LNCaP clone FGC (cell line): ENCODE results near the gene UFSP1.

Source experiments
- DNase-seq: peaks from one replicate; pipeline ENCODE4 v3.0.0-alpha.2; 2011; ENCODE audit warnings: low read depth
- H3K4me3 ChIP-seq: 2 replicates; pipeline ENCODE4 v1.5.1; 2011; ENCODE audit warnings: mild to moderate bottlenecking, low read depth, low read length, control low read depth
- TF ChIP-seq, protein P1 (sequence below): IDR thresholded peaks from 2 replicates; pipeline ENCODE4 v1.5.1; 2012; ENCODE audit warnings: mild to moderate bottlenecking; ENCODE audit not compliant: control insufficient read depth, insufficient read depth; ENCODE audit errors: extremely low read depth

The UFSP1 gene

DNA sequence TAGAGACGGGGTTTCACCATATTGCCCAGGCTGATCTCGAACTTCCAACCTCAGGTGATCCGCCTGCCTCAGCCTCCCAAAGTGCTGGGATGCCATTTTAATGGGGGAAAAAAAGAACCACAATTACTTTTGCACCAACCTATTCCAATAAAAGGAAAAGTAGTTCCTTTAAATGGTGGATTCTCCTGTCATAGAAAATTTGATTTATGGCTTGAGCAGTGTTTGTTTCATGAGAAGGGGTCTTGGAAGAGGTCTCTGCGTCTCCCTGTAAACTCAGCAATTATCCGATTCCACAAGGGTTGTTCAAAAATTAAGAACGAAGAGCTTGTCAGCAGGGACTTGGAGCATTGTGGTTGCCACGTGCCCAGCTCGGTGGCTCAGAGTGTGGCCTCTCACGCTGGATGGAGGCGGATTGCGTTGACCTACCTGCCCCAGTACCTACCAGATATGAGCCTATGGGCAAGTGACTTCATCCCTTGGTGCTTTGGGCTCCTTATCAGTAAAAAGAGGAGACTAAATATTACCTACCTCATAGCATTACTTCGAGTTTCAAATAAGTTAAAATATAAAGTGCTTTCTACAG, 25.2 kb downstream of the UFSP1 start:
- TF ChIP-seq, protein P1, sequence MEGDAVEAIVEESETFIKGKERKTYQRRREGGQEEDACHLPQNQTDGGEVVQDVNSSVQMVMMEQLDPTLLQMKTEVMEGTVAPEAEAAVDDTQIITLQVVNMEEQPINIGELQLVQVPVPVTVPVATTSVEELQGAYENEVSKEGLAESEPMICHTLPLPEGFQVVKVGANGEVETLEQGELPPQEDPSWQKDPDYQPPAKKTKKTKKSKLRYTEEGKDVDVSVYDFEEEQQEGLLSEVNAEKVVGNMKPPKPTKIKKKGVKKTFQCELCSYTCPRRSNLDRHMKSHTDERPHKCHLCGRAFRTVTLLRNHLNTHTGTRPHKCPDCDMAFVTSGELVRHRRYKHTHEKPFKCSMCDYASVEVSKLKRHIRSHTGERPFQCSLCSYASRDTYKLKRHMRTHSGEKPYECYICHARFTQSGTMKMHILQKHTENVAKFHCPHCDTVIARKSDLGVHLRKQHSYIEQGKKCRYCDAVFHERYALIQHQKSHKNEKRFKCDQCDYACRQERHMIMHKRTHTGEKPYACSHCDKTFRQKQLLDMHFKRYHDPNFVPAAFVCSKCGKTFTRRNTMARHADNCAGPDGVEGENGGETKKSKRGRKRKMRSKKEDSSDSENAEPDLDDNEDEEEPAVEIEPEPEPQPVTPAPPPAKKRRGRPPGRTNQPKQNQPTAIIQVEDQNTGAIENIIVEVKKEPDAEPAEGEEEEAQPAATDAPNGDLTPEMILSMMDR: no peak
- no peak for DNase-seq
- H3K4me3 ChIP-seq: no peak overlapping the region

GRCh38 chr7:100863406-100863950, 26.0 kb downstream of the UFSP1 start:
- DNase-seq: peak; percentile 17
- H3K4me3 ChIP-seq: no peak overlapping the region
- TF ChIP-seq, protein P1: no peak

GRCh38 chr7:100861616-100861985, 27.9 kb downstream of the UFSP1 start:
- TF ChIP-seq, protein P1: no peak
- DNase-seq: no peak
- no peak overlapping the region for H3K4me3 ChIP-seq

- TF ChIP-seq, protein P1: no peak
- no peak overlapping the region for H3K4me3 ChIP-seq
- DNase-seq: no peak
Observed at GRCh38 chr7:100860702-100861615, 28.6 kb downstream of the UFSP1 start.

DNA sequence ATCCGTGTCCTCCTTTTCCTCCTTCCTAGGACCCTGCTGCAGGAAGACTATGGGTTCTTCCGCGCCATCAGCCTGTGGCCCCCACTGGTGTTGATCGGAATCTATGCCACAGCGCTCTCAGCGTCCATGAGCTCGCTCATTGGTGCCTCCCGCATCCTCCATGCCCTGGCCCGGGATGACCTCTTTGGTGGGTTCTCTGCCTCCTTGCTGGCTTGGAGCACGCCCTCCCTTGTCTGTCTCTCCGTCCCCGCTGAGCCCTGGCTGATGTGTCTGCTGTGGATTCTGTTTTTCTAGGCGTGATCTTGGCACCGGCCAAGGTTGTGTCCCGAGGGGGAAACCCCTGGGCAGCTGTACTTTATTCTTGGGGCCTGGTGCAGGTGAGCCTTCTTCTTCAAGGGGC, 29.7 kb downstream of the UFSP1 start:
- DNase-seq: no peak
- TF ChIP-seq, protein P1: no peak
- H3K4me3 ChIP-seq: no peak overlapping the region

DNA sequence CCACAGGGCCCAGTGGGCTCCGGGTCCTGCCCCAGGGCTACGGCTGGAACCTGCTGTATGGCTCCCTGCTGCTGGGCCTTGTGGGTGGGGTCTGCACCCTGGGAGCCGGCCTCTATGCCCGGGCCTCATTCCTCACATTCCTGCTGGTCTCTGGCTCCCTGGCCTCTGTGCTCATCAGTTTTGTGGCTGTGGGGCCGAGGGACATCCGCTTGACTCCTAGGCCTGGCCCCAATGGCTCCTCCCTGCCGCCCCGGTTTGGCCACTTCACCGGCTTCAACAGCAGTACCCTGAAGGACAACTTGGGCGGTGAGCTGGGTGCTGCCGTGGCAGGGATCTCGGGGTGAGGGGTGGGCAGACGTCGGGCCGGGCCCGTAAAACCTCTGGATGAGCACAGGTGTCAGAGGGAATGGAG, 32.6 kb downstream of the UFSP1 start:
- no peak for DNase-seq
- TF ChIP-seq, protein P1: no peak

More for the DNA sequence above, 32.6 kb downstream of the UFSP1 start:
- no peak overlapping the region for H3K4me3 ChIP-seq
